Measurements from ENCODE around the gene CEP112. TPM values are rescaled to one million over a fixed set of nuclear protein-coding genes. Genes with fewer than 3 reads are reported as not detected.

The CEP112 gene
- total and polyA plus RNA-seq, 8 donors, result 15.1 to 23.8 (median 19.7) TPM

DNA sequence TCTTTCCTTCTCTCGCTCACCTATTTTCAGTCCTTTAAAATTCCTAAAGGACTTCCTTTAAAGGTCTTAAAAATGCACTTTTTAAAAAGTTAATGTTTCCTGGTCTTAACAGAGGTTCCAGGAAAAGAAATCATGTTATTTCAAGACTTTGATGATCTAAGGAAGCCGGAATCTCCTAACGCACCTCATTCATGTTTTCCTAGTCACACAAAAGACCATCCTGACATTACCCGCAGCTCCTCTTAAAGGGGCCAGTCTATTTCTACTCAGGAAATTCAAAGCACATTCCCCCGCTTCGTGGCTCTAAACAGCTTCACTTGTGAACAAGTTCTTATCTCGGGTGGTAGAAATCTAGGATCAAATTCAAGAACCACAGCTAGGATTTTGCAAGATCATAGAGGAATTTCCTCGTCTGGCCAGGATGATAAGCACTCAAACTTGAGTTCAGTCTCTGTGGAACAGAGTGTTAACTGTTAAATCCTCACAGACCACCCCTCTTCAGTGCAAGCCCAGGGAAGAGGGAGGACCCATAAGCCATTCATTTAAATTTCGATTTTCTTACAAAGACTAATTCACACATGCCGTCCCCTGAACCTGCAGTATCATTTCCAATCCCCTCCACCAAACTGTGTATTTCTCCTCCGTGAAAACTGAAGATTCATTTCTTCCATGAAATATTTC lies 493.4 kb downstream of the CEP112 start:
- peak overlapping the region; percentile 6 to 67 for H3K27ac ChIP-seq
- DNase-seq (peak in 1 of 4 donors; percentile 55), ATAC-seq (peak; percentile 68)
- H3K9me3 ChIP-seq, result no peaks in the 10 kb centered on the region
- no peaks in the 10 kb centered on the region for H3K27me3 ChIP-seq
- H3K36me3 ChIP-seq, result no peaks in the 10 kb centered on the region
- no peak overlapping the region for H3K4me3 ChIP-seq
- TF ChIP-seq, protein P1, sequence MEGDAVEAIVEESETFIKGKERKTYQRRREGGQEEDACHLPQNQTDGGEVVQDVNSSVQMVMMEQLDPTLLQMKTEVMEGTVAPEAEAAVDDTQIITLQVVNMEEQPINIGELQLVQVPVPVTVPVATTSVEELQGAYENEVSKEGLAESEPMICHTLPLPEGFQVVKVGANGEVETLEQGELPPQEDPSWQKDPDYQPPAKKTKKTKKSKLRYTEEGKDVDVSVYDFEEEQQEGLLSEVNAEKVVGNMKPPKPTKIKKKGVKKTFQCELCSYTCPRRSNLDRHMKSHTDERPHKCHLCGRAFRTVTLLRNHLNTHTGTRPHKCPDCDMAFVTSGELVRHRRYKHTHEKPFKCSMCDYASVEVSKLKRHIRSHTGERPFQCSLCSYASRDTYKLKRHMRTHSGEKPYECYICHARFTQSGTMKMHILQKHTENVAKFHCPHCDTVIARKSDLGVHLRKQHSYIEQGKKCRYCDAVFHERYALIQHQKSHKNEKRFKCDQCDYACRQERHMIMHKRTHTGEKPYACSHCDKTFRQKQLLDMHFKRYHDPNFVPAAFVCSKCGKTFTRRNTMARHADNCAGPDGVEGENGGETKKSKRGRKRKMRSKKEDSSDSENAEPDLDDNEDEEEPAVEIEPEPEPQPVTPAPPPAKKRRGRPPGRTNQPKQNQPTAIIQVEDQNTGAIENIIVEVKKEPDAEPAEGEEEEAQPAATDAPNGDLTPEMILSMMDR (IDR thresholded peaks at IDR 0.05), result no peak
- H3K4me1 ChIP-seq, result peaks cover 0 to 8% of the 10 kb centered on the region in 2 donors
- intact Hi-C loops (cut with DNase I), result no loop called here

- ATAC-seq, result peak; percentile 35
- Histone ChIP-seq H3K4me1 (peaks cover 0 to 8% of the 10 kb centered on the region in 2 donors), H3K36me3 (no peaks in the 10 kb centered on the region), H3K4me3 (no peak overlapping the region), H3K27me3 (no peaks in the 10 kb centered on the region), H3K9me3 (no peaks in the 10 kb centered on the region), H3K27ac (peak overlapping the region in 1 of 2 donors; percentile 67)
- intact Hi-C loops (cut with DNase I), result no loop called here
- TF ChIP-seq, protein P1 (IDR thresholded peaks at IDR 0.05), result no peak
- DNase-seq, result no peak
Measured at GRCh38 chr17:65697661-65698060, 494.3 kb downstream of the CEP112 start.

- Histone ChIP-seq H3K36me3 (no peaks in the 10 kb centered on the region), H3K27me3 (no peaks in the 10 kb centered on the region), H3K9me3 (no peaks in the 10 kb centered on the region), H3K27ac (peak overlapping the region in 1 of 2 donors; percentile 67), H3K4me3 (no peak overlapping the region), H3K4me1 (peaks cover 0 to 8% of the 10 kb centered on the region in 2 donors)
- DNase-seq (no peak), ATAC-seq (no peak)
- TF ChIP-seq, protein P1 (IDR thresholded peaks at IDR 0.05), result no peak
- intact Hi-C loops (cut with DNase I), result no loop called here
Measured at GRCh38 chr17:65696739-65697394, 495.1 kb downstream of the CEP112 start.

- intact Hi-C loops (cut with DNase I), result no loop called here
- no peaks in the 10 kb centered on the region for H3K36me3 ChIP-seq
- H3K27ac ChIP-seq, result no peak overlapping the region
- TF ChIP-seq, protein P1 (IDR thresholded peaks at IDR 0.05), result no peak
- H3K4me1 ChIP-seq, result peaks cover 0 to 8% of the 10 kb centered on the region in 2 donors
- H3K9me3 ChIP-seq, result no peaks in the 10 kb centered on the region
- no peaks in the 10 kb centered on the region for H3K27me3 ChIP-seq
- H3K4me3 ChIP-seq, result no peak overlapping the region
- DNase-seq, result no peak
- no peak for ATAC-seq
Measured at GRCh38 chr17:65694601-65695000, 497.3 kb downstream of the CEP112 start.

- no peak overlapping the region for H3K27ac ChIP-seq
- TF ChIP-seq, protein P1 (IDR thresholded peaks at IDR 0.05), result no peak
- H3K4me1 ChIP-seq, result no peaks in the 10 kb centered on the region
- no peaks in the 10 kb centered on the region for H3K36me3 ChIP-seq
- no peaks in the 10 kb centered on the region for H3K9me3 ChIP-seq
- intact Hi-C loops (cut with DNase I), result no loop called here
- no peaks in the 10 kb centered on the region for H3K27me3 ChIP-seq
- ATAC-seq (no peak), DNase-seq (no peak)
- no peak overlapping the region for H3K4me3 ChIP-seq
Measured at GRCh38 chr17:65690626-65691310, 501.2 kb downstream of the CEP112 start.

Measured in left lung (tissue), 10 donors.